Measurements from ENCODE around the gene MAPK10.

DNA sequence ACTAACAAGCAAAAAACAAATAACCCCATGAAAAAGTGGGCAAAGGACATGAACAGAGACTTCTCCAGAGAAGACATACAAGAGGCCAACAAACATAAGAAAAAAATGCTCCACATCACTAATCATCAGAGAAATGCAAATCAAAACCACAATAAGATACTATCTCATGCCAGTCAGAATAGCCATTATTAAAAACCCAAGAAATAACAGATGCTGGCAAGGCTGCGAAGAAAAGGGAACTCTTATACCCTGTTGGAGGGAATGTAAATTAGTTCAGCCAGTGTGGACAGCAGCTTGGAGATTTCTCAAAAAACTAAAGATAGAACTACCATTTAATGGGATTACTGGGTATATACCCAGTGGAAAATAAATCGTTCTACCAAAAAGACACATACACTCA is 79.6 kb downstream of the MAPK10 start:
- TF ChIP-seq, protein P1, sequence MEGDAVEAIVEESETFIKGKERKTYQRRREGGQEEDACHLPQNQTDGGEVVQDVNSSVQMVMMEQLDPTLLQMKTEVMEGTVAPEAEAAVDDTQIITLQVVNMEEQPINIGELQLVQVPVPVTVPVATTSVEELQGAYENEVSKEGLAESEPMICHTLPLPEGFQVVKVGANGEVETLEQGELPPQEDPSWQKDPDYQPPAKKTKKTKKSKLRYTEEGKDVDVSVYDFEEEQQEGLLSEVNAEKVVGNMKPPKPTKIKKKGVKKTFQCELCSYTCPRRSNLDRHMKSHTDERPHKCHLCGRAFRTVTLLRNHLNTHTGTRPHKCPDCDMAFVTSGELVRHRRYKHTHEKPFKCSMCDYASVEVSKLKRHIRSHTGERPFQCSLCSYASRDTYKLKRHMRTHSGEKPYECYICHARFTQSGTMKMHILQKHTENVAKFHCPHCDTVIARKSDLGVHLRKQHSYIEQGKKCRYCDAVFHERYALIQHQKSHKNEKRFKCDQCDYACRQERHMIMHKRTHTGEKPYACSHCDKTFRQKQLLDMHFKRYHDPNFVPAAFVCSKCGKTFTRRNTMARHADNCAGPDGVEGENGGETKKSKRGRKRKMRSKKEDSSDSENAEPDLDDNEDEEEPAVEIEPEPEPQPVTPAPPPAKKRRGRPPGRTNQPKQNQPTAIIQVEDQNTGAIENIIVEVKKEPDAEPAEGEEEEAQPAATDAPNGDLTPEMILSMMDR (IDR thresholded peaks at IDR 0.05), result no peak
- no peak for TF ChIP-seq POLR2A (IDR thresholded peaks at IDR 0.05)
